PC-3 (cell line): ENCODE data around the gene MECR.

ENCODE experiments used
- CTCF ChIP-seq: fragments of 300-600 bp; sonication (generic); conservative IDR thresholded peaks from 2 replicates; pipeline ENCODE4 v1.5.1; 2017; ENCODE audit warnings: antibody characterized with exemption, low read depth, mild to moderate bottlenecking, low read length
- EZH2 ChIP-seq: fragments of 300-600 bp; sonication (generic); IDR thresholded peaks from one replicate; pipeline ENCODE4 v1.6.1; 2017; ENCODE audit warnings: antibody characterized with exemption, mild to moderate bottlenecking, low read length; ENCODE audit not compliant: unreplicated experiment
- EZH2phosphoT487 ChIP-seq: fragments of 300-600 bp; sonication (generic); IDR thresholded peaks from 2 replicates; pipeline ENCODE4 v1.6.1; 2018; ENCODE audit warnings: mild to moderate bottlenecking, antibody characterized with exemption, low read length, borderline replicate concordance

- TF ChIP-seq CTCF (no peak), EZH2 (no peak), EZH2phosphoT487 (no peak)
Observed at GRCh38 chr1:29186252-29186651, 44.5 kb downstream of the MECR start.
